COLO668 (cell line): ENCODE results near the gene RPS8.
"Not testable (repeated sequence)": the region's sequence is repeated elsewhere in the genome, so short reads cannot be mapped to it uniquely, and the experiment has no call there.

Source experiments
- DNase-seq: peaks from one replicate; lab custom pipeline; 2025; ENCODE audit not compliant: unreplicated experiment; lab: John Stamatoyannopoulos, UW

Gene RPS8

DNA sequence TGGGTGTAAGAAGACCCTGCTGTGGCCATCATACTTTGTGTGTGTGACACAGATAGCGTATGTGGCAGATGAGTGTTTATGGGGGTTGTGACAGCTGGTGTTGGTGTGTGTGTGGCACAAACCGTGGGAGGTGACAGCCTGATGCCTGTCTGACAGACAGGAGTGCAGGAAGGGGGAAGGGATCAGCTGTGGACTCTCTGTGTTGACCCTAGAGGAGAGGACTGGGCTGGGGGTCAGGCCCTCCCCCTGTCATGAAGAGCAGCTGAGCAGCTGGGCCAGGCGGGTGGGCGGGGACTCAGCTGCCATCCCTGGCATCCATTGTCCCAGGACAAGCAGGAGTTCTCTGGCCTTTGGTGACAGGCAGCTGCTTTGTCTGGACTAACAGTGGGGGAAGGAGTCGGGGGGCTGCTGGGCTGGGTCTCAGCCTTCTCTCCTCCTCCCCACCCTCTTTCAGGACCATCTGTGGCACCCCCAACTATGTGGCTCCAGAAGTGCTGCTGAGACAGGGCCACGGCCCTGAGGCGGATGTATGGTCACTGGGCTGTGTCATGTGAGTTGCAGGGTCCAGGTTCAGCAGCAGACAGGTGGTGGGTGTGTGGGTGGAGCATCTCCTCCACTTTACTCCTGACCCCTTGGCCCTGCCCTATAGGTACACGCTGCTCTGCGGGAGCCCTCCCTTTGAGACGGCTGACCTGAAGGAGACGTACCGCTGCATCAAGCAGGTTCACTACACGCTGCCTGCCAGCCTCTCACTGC is 27.1 kb downstream of the RPS8 start:
- DNase-seq = no peak

DNA sequence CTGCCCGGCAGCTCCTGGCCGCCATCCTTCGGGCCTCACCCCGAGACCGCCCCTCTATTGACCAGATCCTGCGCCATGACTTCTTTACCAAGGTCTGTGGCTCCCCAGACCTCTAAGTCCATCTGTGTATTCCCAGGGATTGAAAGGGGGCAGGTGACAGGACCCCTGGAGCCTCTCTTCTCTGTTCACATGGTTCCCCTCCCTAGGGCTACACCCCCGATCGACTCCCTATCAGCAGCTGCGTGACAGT is 27.6 kb downstream of the RPS8 start:
- no peak for DNase-seq

DNA sequence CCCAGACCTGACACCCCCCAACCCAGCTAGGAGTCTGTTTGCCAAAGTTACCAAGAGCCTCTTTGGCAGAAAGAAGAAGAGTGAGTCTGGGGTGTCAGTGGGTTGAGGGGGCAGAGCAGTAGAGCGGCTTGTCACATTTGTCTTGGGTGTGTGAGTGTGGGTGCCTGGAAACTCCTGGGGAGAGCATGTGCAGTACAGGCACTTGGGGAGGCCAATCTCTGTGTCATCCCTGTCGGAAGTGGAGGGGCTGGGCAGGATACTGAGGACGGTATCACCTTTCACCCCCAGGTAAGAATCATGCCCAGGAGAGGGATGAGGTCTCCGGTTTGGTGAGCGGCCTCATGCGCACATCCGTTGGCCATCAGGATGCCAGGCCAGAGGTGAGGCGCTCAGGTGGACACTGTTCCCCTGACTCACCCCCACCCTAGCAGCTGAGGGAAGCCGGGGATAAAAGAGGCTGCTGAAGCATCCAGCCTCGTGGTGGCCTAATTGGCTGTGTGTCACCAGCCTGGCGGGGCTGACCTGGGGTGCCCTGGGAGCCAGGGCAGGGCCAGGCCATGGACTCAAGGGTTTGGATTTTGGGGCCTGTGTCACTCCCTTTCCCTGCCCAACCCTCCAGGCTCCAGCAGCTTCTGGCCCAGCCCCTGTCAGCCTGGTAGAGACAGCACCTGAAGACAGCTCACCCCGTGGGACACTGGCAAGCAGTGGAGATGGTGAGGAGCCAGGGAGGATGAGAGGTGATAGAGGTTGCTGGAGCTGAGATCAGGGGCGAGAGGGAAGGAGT is 28.2 kb downstream of the RPS8 start:
- no peak for DNase-seq

DNA sequence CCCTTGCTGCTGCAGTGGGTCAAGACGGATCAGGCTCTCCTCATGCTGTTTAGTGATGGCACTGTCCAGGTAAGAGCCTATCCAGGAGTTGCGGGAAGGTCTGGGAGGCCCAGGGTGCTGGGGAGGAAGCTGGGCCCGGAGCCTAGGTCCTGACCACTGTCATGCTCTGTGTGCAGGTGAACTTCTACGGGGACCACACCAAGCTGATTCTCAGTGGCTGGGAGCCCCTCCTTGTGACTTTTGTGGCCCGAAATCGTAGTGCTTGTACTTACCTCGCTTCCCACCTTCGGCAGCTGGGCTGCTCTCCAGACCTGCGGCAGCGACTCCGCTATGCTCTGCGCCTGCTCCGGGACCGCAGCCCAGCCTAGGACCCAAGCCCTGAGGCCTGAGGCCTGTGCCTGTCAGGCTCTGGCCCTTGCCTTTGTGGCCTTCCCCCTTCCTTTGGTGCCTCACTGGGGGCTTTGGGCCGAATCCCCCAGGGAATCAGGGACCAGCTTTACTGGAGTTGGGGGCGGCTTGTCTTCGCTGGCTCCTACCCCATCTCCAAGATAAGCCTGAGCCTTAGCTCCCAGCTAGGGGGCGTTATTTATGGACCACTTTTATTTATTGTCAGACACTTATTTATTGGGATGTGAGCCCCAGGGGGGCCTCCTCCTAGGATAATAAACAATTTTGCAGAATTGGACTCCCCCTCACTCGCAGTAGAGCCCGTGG is 30.1 kb downstream of the RPS8 start:
- DNase-seq = no peak

DNA sequence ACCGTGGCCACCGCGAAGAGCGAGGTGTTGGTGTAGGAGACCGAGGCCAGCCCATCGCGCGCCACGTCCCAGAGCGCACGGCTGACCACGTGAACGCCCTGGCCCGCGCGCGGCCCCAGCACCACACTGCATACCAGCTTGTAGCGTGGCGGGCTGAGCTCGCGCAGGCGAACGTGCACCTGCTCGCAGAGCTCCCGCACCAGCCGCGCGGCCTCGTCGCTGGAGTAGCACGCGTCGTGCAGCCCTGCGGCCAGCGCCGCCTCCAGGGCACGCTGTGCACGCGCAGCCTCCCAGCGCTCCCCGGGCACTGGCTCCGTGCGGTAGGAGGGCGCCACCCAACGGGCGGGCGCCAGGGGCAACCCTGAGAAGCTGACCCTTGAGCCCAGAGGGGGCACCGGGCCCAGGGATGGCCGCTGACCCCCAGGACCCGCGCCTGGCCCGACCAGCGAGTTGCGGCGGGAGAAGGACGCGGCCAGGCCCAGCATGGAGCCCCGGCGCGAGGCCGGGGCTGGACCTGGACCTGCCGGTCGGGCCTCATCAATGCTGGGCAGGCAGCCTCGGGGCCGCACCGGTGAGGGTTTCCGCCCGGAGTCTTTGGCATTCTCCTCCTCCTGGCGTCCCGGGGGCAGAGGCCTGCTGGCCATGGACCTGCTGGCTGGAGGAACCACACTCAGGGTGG is 30.8 kb downstream of the RPS8 start:
- DNase-seq = no peak

DNA sequence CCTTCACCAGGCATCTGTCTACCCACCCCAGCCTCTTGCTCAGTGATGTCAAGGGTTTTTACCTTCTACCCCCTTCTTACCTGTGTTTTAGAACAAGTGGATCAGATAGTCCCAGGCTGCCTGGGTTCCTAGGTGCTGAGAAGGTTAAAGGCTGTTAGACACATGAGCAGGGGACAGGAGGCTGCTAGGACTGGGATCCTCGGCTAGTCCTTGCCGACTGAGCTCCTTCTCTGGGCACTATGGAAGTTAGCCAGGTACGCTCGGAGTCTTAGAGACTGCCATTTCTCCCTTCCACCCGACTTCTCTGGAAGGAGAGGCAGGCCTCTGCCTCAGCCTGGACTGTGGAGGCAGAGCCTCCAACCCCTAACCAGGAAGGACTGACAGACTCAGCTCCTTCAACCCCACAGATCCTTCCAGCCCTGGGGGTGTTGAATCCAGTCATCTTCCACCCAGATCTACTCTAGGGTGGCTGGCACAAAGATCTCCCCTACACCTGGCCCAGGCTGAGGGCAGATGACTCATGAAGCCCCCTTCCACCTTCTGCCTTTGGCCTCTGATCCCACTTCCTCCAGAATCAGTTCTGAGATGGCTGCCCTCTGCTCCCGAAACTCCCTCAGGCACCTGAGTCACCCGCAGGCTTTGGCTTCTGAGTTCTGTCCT is 31.5 kb downstream of the RPS8 start, which contains the start of gene DYNLT4:
Gene DYNLT4, minus strand, starts transcription at position 648 of the 660 bp plus-strand sequence. CDS start 683 bp downstream, outside the sequence.
- no peak for DNase-seq

DNA sequence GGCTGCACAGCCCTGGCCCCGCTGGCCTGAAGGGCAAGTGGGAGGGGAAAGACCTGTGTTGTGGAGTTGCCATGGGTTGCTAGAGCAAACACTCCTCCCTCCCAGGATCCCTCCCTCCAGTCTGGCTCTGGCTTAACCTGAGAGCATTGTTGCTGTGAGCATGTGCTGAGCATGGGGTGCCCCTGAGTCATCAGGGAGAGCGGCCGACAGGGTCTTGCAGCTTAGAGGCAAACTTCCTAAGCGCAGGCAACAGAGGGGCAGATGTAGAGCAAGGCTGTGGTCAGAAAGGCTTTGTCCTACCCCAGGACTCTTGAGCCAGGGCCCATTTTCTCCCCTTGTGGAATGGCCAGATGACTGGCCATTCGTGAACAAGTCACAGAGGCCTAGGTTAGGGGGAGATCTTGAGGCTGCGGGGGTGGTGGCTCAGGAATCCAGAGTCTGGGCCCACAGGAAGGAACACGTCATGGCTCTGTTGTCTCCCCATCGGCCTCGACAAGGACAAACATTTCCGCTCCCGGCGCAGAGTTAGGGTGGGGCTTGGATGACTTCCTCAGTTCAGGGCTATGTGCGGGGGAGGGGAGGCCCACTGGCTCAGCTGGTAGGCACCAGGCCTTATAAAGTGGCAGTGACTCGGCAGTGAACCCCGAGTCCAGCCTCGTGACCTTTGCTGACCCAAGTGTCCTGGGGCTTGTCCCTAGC is 32.2 kb downstream of the RPS8 start:
- DNase-seq = peak; percentile 97

DNA sequence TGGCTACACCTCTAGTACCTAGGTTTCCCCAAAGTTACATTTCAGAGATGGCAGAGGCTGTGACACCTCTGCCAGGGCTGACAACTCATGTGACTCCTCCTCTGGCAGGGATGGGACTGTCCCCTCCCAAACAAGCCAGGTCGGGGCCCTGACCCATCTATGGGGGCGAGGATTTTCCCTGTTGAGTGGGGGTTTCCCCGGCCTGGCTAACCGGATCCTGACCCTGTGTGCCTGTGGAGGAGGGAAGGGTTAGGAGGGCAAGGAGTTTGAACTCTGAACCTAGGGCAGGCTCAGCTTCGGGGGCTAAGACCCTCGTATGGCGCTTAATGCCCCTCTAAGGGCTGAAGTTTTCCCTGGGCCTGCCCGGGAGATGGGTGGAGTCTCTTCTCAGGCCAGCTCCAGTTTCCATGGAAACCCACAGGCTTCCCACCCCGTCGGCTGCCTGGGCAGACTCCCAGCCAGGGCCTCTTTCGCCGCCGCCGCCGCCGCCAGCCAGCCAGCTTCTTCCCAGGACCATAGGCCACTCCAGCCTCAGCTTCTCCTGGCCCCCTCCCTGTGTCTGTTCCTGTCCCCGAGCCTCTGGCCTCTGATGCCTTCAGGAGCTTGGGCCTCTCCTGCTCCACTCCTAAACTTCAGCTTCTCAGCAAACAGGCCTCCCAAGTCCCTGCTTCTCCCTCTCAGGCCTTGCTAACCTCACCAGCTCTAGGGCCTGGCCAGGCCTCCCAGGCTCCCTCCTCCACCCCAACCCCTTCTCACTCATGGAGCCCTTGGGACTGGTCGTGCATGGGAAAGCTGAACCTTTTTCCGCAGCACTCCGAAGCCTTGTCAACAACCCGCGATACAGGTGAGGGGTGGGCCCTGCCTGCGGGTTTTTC is 33.0 kb downstream of the RPS8 start, which contains the start of gene BTBD19:
Gene BTBD19, plus strand, starts transcription at position 461 of the 875 bp plus-strand sequence. Its CDS starts 298 bp downstream, at position 759.
- DNase-seq = no peak

DNA sequence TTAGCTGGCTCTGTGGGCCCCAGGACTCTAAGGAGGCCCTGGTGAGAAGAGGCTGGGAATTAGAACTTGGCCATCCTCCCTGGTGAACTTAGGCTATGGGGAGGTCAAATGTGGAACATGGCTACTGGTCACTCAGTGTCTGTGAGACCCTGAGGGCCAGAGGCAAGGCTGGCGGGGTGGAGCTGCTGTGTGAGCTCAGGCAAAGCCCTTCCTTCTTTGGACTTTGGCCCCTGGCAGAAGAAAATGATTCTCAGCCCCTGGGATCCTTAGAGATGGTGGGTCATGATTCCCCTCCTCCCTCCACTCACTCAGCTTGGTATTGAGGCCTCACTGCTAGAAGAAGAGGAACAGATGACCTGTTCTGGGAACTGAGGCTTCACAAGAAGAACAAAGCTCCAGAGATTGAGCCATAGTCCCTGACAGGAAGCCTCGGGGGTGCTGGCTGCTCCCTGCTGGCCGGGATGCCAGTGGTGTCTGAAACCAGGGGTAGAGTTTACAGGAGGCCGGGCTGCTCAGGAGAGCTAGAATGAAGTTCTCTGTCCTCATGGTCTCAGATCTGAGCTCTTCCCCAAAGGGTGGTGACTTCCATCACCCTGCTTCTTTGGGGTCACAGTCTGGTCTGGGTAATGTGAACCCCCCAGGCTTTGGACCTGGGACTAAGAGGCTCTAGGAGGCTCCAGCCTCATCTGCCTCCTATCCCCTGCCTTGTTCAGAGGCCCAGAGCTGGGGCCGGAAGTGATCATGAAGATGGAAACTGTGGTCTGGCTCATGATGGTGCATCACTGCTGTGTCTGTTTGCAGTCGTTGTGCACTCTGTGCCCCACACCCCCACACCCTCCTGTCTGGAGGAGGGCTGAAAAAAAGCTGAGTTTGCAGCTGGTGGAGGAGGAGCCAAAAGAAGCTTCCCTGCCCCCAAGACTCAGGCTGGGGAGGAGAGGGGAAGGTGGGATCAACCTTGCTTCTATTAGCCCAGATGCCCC is 33.9 kb downstream of the RPS8 start:
- no peak for DNase-seq

DNA sequence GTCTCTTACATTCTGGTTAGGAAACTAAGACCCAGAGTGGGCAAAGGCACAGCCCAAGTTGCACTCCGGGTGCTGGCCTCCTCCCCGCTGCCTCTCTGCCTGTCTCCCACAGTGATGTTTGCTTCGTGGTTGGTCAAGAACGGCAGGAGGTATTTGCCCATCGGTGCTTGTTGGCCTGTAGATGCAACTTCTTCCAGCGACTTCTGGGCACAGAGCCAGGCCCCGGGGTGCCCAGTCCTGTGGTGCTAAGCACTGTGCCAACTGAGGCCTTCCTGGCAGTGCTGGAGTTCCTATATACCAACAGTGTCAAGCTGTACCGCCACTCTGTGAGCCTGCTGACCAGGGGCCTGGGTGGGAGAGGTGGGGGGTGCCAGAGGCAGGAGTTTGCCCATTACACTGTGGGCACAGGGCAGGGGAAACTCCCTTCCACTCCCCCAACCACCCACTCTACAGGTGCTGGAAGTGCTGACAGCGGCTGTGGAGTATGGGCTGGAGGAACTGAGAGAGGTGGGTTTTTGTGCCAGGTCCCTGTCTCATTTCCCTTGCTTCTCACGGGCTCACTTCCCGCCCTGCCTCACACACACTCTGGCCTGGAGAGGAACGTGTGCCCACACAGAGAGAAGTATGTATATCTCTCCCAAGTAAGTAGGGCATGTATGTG is 34.9 kb downstream of the RPS8 start:
- DNase-seq = no peak

DNA sequence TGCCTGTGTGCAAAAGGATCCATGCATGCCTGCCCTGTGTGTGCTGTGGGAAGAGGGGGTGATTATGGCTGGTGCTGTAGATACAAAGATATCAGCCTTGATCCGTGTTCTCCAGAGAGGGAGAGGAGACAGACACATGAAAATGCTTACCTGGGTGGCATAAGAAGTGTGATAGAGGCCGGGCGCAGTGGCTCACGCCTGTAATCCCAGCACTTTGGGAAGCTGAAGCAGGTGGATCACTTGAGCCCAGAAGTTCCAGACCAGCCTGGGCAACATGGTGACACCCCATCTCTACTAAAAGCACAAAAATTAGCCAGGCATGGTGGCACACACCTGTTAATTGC is 35.4 kb downstream of the RPS8 start:
- not testable (repeated sequence) for DNase-seq

DNA sequence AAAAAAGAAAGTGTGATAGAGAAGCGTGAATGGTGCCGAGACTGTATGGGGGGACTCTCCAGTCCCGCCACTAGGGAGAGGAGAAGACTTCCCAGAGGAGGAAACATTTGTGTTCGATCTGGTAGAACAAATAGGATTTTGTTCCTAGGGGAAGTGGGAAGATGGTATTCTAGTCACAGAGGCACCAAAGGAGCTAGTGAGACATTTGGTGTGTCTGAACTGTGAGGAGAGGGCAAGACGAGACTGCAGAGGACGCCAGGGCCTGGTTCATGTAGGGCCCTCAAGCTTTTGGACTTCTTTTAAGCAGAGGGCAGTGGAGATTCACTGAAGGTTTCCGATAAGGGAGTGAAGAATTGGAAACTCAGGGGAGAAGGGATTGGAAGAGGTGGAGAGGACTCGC is 35.9 kb downstream of the RPS8 start:
- no peak for DNase-seq

DNA sequence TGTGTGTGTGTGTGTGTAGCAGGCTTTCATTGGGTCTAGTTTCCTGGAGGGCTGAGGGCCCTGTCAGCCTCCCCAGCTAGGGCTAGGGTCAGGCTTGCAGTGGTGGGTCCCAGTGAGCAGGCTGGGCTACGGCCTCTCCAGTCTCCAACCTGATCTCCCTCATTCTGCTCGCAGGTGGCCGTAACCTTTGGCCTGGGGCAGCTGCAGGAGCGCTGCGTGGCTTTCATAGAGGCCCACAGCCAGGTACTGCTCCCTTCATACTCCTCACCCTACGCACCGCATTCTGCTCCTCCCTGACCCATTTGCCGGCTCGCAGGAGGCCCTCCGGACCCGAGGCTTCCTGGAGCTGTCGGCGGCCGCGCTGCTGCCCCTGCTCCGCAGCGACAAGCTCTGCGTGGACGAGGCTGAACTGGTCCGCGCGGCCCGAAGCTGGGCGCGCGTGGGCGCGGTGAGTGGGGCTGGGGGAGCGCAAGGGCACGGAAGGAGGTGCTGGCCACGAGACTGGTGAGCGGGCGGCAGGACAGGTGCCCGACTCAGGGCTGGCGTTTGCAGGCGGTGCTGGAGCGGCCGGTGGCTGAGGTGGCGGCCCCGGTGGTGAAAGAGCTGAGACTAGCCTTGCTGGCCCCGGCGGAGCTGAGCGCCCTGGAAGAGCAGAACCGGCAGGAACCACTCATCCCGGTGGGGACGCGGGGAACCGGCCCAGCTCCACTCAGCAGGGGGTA is 37.6 kb downstream of the RPS8 start:
- peak; percentile 80 for DNase-seq

DNA sequence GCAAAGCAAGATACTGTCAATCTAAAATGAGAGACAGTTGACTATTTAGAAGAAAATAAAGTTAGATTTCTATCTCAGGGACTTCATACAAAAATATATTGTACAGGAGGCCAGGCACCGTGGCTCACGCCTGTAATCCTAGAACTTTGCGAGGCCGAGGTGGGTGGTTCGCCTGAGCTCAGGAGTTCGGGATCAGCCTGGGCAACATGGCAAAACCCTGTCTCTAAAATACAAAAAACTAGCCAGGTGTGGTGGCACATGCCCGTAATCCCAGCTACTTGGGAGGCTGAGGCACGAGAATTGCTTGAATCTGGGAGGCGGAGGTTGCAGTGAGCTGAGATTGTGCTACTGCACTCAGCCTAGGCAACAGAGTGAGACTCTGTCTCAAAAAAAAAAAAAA is 40.6 kb downstream of the RPS8 start:
- not testable (repeated sequence) for DNase-seq

DNA sequence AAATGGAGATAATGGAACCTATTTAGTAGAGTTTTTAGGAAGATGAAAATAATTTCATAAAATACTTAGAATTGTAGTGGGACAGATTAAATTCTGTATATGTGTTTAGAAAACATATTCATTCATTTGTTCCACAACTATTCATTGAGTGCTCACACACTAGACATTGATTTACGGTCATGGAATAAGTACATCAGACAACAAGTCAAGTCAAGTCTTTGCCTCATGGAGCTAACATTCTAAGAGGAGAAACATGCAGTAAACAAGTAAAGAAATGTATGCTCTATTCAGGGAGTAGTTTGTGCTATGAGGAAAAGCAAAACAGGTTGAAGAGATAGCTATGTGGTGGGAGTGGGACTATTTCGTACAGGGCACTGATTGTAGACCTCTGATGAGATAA is 42.0 kb downstream of the RPS8 start:
- no peak for DNase-seq

DNA sequence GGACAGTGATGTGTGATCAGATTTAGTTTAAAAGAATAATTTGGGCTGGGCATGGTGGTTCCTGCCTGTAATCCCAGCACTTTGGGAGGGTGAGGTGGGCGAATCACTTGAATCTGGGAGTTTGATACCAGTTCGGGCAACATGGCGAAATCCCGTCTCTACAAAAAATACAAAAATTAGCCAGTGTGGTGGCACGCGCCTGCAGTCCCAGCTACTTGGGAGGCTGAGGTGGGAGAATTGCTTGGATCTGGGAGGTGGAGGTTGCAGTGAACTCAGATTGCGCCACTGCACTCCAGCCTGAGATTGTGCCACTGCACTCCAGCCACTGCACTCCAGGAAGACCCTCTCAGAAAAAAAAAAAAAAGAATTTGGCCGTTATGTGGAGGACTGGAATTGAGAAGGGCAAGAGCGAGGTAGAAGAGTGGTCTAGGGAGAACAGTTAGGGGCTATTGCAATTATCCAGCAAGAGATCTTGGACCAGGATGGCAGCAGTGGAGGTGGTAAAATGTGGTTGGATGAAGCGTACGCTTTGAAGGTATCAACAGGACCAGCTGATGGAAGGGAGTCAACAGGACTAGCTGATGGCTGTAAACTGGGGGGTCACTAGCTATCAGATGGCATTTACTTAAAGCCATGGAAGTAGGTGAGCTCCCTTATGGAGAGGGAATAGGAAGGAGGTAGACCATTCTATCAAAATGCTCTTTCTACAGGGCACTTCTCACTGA is 42.6 kb downstream of the RPS8 start:
- DNase-seq = no peak
